ENCODE measurements around the gene PDE6A.
"Not testable (repeated sequence)": the region's sequence is repeated elsewhere in the genome, so short reads cannot be mapped to it uniquely, and the experiment has no call there.

GRCh38 chr5:149879593-149879992, 65.0 kb downstream of the PDE6A start:
- not testable (repeated sequence) for TF ChIP-seq CTCF (conservative IDR thresholded peaks at IDR 0.05; ENCODE audit: low read length); EZH2phosphoT487 (IDR thresholded peaks at IDR 0.05; ENCODE audit: borderline replicate concordance)

All from Loucy (cell line).